Right renal pelvis (tissue), 4 donors: ENCODE measurements around the gene CHERP. TPM values are rescaled to one million over a fixed set of nuclear protein-coding genes. Genes with fewer than 3 reads are reported as not detected.
"Not testable (repeated sequence)": the region's sequence is repeated elsewhere in the genome, so short reads cannot be mapped to it uniquely, and the experiment has no call there.

ENCODE experiments used
- DNase-seq, 4 donors: peaks; one replicate each; pipeline ENCODE4 v3.0.0-alpha.2; 2013; ENCODE audit warnings: low read depth in 4 of 4, low spot score in 3 of 4, missing footprints in 1 of 4
- polyA plus RNA-seq, 4 donors: library from polyadenylated mRNA; unstranded; fragments of 120-200 nt; gene quantifications; one replicate each; pipeline ENCODE4 v1.2.1, GENCODE V29; 2013; ENCODE audit not compliant: insufficient read length in 4 of 4

Gene CHERP
- polyA plus RNA-seq, 4 donors, result 35.5 to 49.4 (median 39.5) TPM

GRCh38 chr19:16544473-16545231, 2.4 kb upstream of the CHERP start:
- DNase-seq, result no peak

- not testable (repeated sequence) for DNase-seq
Observed at GRCh38 chr19:16543734-16544133, 1.5 kb upstream of the CHERP start.

- no peak for DNase-seq
Observed at GRCh38 chr19:16542910-16543472, 754 bp upstream of the CHERP start.

- DNase-seq, result no peak
Observed at GRCh38 chr19:16541526-16542044, 652 bp downstream of the CHERP start.

- no peak for DNase-seq
Observed at GRCh38 chr19:16540948-16541347, 1.3 kb downstream of the CHERP start.

GRCh38 chr19:16537111-16537510, 5.1 kb downstream of the CHERP start:
- no peak for DNase-seq

- no peak for DNase-seq
Observed at GRCh38 chr19:16536130-16536529, 6.1 kb downstream of the CHERP start.

- DNase-seq, result no peak
Observed at GRCh38 chr19:16535381-16535780, 6.9 kb downstream of the CHERP start.

- DNase-seq, result no peak
Observed at GRCh38 chr19:16532440-16533234, 9.6 kb downstream of the CHERP start.

GRCh38 chr19:16531380-16531669, 10.9 kb downstream of the CHERP start:
- DNase-seq, result no peak

- DNase-seq, result no peak
Observed at GRCh38 chr19:16530540-16531379, 11.5 kb downstream of the CHERP start.

GRCh38 chr19:16529466-16530144, 12.6 kb downstream of the CHERP start:
- no peak for DNase-seq

GRCh38 chr19:16527971-16528521, 14.2 kb downstream of the CHERP start:
- DNase-seq, result no peak

- no peak for DNase-seq
Observed at GRCh38 chr19:16527334-16527935, 14.8 kb downstream of the CHERP start.

- DNase-seq, result no peak
Observed at GRCh38 chr19:16525751-16526481, 16.3 kb downstream of the CHERP start.

GRCh38 chr19:16524991-16525734, 17.1 kb downstream of the CHERP start:
- no peak for DNase-seq

GRCh38 chr19:16522559-16523377, 19.5 kb downstream of the CHERP start:
- DNase-seq, result no peak
